Measurements from ENCODE around the gene MAMDC4.

DNA sequence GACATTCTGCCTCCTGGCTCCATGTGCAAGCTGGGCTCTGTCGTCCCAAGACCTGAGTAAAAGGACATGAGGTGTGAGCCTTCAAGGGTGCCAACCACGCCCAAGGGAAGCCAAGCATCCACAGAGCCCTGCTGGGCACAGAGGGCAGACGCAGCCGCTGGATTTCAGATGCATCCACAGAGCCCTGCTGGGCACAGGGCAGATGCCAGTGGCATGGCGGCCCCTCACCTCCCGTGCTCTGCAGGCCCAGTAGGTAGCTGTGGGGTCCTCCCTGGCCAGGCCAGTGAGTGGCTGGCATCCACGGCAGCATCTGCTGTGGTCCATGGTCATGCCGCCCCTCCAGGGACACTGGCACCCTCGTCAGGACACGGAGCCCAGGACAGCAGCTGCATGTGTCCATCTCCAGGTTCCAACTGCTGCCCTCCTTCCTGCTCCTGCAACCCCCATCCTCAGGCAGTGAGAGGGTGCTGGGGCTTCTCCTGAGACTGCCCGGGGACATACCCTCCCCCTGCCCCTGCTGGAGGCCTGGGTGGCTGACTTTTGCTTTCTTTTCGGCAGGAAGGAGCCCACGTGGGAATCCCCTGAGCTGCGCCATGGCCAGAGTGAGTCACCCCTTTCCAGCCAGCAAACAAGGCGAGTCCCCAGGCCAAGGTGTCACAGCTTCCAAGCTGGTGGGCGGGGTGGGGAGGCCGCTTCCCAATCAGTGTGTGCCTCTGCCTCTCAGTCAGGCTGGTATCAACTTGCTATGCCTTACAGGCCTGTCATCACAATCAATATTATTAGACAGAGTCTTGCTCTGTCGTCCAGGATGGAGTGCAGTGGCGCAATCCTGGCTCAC, 30.2 kb downstream of the MAMDC4 start:
- TF ChIP-seq, protein P1, sequence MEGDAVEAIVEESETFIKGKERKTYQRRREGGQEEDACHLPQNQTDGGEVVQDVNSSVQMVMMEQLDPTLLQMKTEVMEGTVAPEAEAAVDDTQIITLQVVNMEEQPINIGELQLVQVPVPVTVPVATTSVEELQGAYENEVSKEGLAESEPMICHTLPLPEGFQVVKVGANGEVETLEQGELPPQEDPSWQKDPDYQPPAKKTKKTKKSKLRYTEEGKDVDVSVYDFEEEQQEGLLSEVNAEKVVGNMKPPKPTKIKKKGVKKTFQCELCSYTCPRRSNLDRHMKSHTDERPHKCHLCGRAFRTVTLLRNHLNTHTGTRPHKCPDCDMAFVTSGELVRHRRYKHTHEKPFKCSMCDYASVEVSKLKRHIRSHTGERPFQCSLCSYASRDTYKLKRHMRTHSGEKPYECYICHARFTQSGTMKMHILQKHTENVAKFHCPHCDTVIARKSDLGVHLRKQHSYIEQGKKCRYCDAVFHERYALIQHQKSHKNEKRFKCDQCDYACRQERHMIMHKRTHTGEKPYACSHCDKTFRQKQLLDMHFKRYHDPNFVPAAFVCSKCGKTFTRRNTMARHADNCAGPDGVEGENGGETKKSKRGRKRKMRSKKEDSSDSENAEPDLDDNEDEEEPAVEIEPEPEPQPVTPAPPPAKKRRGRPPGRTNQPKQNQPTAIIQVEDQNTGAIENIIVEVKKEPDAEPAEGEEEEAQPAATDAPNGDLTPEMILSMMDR (IDR thresholded peaks at IDR 0.05; ENCODE audit: low read length): peak; percentile 2; the same call in 1 of the 2 replicates
- no peak for TF ChIP-seq EZH2 (optimal IDR thresholded peaks at IDR 0.05; ENCODE audit: low read depth, low read length)

All from MM.1S (cell line).